Activated naive CD8-positive, alpha-beta T cell treated with anti-CD3 and anti-CD28 coated beads, Interleukin-2, amount 50 U/mL, for 24 hours (primary cell): ENCODE results near the gene EFCAB6.

Source experiments
- ATAC-seq: fragments of 150-1000 bp; cut with Tn5 transposase; one replicate; pipeline ENCODE4 v1.10.0; 2021
- DNase-seq: peaks from one replicate; pipeline ENCODE4 v3.0.0; 2021
- H3K27ac Mint-ChIP-seq: one replicate; pipeline ENCODE4 v1.8.0; 2021; ENCODE audit warnings: mild to moderate bottlenecking, mixed read lengths
- H3K27me3 Mint-ChIP-seq: one replicate; pipeline ENCODE4 v1.8.0; 2021; ENCODE audit warnings: mixed read lengths
- H3K36me3 Mint-ChIP-seq: one replicate; pipeline ENCODE4 v1.8.0; 2021; ENCODE audit warnings: low read depth, mixed read lengths
- H3K4me1 Mint-ChIP-seq: one replicate; pipeline ENCODE4 v1.8.0; 2021; ENCODE audit warnings: mixed read lengths
- H3K4me3 Mint-ChIP-seq: one replicate; pipeline ENCODE4 v1.8.0; 2021; ENCODE audit warnings: mild to moderate bottlenecking, moderate library complexity, mixed read lengths
- H3K9me3 Mint-ChIP-seq: one replicate; pipeline ENCODE4 v1.8.0; 2021; ENCODE audit warnings: mixed read lengths

The EFCAB6 gene

GRCh38 chr22:43827926-43828724 is 16.0 kb upstream of the EFCAB6 start:
- no peak overlapping the region for H3K4me3 Mint-ChIP-seq
- ATAC-seq (no peak), DNase-seq (no peak)
- H3K4me1 Mint-ChIP-seq: no peaks in the 10 kb centered on the region
- H3K36me3 Mint-ChIP-seq: no peaks in the 10 kb centered on the region
- no peak overlapping the region for H3K27ac Mint-ChIP-seq
- peaks cover 5% of the 10 kb centered on the region for H3K27me3 Mint-ChIP-seq
- H3K9me3 Mint-ChIP-seq: no peaks in the 10 kb centered on the region

DNA sequence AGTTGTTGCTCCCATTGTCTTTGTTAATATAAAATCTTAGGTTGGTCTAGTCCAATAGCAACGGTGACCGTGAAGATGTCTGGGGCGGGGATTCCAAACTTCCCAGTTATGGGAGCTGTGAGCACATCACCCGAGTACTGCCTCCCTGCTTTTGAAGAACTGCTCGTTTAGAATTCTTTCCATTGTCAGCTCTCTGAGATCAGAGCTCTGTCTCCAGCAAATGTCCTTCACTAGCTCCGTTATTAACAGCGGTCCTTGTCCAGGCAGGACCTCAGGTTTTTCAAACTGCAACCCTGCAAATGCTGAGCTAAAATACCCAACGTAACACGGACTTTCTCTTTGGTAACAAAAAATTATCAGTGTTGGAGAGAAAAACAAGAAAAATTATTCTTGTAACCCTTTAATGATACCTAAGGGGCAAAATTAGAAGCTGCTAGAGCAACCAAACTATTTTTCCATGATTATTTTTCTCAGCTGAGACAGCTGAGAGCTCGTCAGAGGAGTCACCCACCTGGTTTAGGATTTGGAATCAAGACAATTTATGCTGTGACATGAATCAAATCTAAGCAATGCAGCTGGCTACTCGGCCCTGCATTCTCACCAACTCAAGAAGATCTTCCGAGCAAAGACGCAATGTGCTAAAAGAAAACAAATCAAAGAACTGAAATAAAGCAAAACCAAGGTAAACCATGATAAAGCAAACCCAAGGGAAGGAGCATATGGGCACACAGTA is 15.1 kb upstream of the EFCAB6 start:
- Mint-ChIP-seq H3K36me3 (no peaks in the 10 kb centered on the region), H3K4me3 (no peak overlapping the region), H3K27ac (no peak overlapping the region), H3K27me3 (peaks cover 5% of the 10 kb centered on the region), H3K4me1 (no peaks in the 10 kb centered on the region), H3K9me3 (no peaks in the 10 kb centered on the region)
- ATAC-seq (no peak), DNase-seq (no peak)

GRCh38 chr22:43826142-43827002 is 14.3 kb upstream of the EFCAB6 start:
- DNase-seq: no peak
- H3K9me3 Mint-ChIP-seq: no peaks in the 10 kb centered on the region
- no peaks in the 10 kb centered on the region for H3K36me3 Mint-ChIP-seq
- ATAC-seq: no peak
- H3K4me3 Mint-ChIP-seq: no peak overlapping the region
- no peak overlapping the region for H3K27ac Mint-ChIP-seq
- H3K27me3 Mint-ChIP-seq: peaks cover 7% of the 10 kb centered on the region
- no peaks in the 10 kb centered on the region for H3K4me1 Mint-ChIP-seq

- H3K4me3 Mint-ChIP-seq: no peak overlapping the region
- H3K4me1 Mint-ChIP-seq: no peaks in the 10 kb centered on the region
- H3K27ac Mint-ChIP-seq: no peak overlapping the region
- DNase-seq (no peak), ATAC-seq (no peak)
- peaks cover 8% of the 10 kb centered on the region for H3K27me3 Mint-ChIP-seq
- H3K9me3 Mint-ChIP-seq: no peaks in the 10 kb centered on the region
- no peaks in the 10 kb centered on the region for H3K36me3 Mint-ChIP-seq
These were observed 13.5 kb upstream of the EFCAB6 start for GRCh38 chr22:43825651-43826050.

DNA sequence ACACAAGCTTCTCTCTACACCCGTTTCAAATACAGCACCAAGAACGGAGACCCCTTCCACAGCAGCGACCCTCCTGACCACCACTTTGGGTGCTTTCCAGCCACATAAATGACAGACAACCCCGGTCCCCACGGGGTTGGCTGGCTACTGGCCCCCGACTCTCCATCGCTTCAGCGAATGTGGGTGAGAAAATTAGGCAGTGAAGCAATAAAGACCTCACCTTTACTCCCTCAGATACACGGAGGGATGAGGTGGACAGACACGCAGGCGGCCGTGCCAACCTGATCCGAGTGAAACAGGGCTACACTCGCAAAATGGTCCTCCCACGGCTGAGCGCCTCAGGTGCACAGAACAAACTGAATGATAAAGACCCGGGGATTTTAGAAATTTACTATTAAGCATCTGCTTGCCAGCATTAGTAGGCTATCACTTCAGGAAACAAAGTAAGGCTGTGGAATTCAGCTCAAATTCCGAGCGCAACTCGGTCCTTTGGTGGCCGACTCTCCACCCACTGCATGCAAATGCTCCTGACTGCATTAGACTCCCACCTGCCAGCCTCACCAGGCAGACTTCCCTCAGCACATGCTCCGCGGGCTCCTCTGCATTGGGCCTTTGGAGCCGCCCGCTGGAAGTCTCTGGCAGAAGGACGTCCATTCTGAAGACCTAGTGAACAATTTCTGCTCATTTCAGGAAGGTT is 12.8 kb upstream of the EFCAB6 start:
- Mint-ChIP-seq H3K4me3 (no peak overlapping the region), H3K27ac (no peak overlapping the region), H3K9me3 (no peaks in the 10 kb centered on the region), H3K4me1 (no peaks in the 10 kb centered on the region), H3K27me3 (peaks cover 8% of the 10 kb centered on the region), H3K36me3 (no peaks in the 10 kb centered on the region)
- DNase-seq: no peak
- no peak for ATAC-seq

DNA sequence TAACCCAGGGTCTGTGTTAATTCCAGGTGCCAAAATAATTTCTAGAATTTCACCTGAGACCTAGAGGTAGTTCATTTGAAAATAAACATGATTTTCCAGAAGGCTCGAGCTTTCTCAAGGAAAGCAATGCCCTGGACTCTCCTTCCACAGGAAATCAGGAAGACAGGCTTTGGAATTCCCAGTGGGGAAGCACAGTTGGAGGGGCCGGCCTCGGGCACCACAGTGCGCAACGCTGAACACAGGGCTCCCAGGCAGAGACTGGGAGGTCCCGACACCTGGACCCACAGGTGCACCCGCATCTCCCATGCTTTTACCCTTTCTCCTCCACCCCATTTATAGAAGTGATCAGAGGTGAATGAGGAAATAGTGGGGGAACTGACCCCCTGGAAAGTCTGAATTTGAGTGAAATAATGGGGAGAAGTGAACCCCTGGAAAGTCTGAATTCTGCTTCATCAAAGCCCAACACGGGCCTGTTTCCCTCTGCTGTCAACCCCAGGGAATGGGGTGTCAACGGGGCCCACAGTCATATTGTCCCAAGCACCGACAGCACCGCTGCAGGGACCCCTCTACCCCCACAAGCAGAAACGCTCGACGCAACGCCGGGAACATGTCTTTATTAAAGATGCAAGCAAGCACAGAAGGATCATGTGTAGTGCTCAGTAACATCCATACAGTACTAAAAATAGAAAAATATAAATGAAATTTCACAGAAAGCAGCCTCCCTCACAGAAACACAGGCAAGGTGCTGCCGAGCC is 12.0 kb upstream of the EFCAB6 start:
- DNase-seq (no peak), ATAC-seq (no peak)
- H3K9me3 Mint-ChIP-seq: no peaks in the 10 kb centered on the region
- no peaks in the 10 kb centered on the region for H3K36me3 Mint-ChIP-seq
- H3K4me1 Mint-ChIP-seq: no peaks in the 10 kb centered on the region
- H3K4me3 Mint-ChIP-seq: no peak overlapping the region
- no peak overlapping the region for H3K27ac Mint-ChIP-seq
- peaks cover 8% of the 10 kb centered on the region for H3K27me3 Mint-ChIP-seq

GRCh38 chr22:43823353-43823908 is 11.3 kb upstream of the EFCAB6 start:
- Mint-ChIP-seq H3K4me3 (no peak overlapping the region), H3K4me1 (no peaks in the 10 kb centered on the region), H3K36me3 (no peaks in the 10 kb centered on the region), H3K9me3 (no peaks in the 10 kb centered on the region), H3K27me3 (peaks cover 8% of the 10 kb centered on the region), H3K27ac (no peak overlapping the region)
- ATAC-seq: no peak
- no peak for DNase-seq

- Mint-ChIP-seq H3K36me3 (no peaks in the 10 kb centered on the region), H3K4me1 (no peaks in the 10 kb centered on the region), H3K9me3 (no peaks in the 10 kb centered on the region), H3K4me3 (no peak overlapping the region), H3K27ac (no peak overlapping the region), H3K27me3 (peaks cover 8% of the 10 kb centered on the region)
- DNase-seq (no peak), ATAC-seq (no peak)
These were observed 9.7 kb upstream of the EFCAB6 start for GRCh38 chr22:43821606-43822425.

DNA sequence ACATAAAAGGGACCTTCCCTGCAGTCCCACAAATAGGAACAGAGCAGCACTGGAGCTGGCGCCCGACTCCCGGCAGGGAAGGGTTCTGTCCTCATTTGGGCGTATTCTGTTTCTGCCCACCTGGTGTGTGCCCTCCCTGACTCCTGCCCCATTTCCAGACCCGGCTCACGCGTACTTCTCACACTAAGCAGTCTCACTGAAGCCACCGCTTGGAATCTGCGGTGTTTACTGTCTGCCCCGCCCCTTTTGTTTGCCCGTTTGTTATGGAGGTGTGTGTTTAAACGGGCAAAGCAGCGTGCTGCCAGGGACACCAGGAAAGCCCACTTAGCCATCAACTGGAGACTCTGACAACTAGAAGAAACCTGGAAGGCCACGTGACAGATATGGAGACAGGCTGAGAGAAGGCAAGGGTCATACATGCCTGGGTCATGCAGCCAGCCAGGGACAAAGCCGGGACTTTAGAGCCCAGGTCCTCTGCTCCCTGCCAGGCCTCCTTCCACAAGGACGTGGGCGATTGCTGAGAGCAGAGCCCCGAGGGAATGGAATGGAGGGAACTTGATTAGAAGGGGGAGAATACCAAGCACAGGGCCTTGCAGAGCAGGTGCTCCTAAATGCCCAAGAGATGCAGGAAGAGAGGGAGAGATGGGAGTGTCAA is 8.7 kb upstream of the EFCAB6 start:
- peaks cover 8% of the 10 kb centered on the region for H3K27me3 Mint-ChIP-seq
- H3K27ac Mint-ChIP-seq: no peak overlapping the region
- H3K9me3 Mint-ChIP-seq: no peaks in the 10 kb centered on the region
- no peaks in the 10 kb centered on the region for H3K4me1 Mint-ChIP-seq
- H3K36me3 Mint-ChIP-seq: no peaks in the 10 kb centered on the region
- H3K4me3 Mint-ChIP-seq: no peak overlapping the region
- ATAC-seq (no peak), DNase-seq (no peak)

DNA sequence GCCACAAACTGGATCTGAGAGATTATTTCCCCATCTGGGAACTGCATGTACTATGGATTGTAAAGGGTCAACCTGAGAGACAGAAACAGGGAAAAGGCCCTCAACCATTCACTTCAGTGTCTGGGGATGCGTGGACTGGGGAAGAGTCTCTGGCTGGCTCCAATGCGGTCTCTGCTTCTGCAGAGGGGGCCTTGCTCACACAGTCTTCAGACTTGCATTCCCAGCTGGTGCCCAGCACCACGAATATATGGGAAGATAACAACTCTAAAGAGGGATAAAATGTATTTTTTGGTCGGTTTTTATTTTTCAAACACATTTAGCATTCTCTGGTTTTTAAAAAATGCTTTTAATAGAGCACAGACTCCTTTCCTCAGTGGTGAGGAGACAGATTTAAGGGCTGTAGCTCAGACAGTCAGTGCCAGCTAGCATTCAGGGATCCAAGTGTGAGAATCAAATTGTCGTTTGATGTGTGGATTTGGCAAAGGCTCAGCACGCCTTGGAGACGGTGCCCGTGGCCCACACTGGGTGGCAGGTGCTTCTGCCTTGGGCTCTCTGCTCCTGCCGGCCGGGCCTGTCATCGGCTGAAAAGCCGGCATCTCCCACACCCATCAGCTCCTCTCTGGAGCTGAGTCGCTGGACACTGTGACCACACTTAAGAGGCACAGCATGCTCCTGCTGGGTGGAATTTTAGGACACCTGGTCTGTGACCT is 8.0 kb upstream of the EFCAB6 start:
- Mint-ChIP-seq H3K9me3 (no peaks in the 10 kb centered on the region), H3K36me3 (no peaks in the 10 kb centered on the region), H3K4me3 (no peak overlapping the region), H3K27ac (no peak overlapping the region), H3K27me3 (peaks cover 8% of the 10 kb centered on the region), H3K4me1 (no peaks in the 10 kb centered on the region)
- DNase-seq: no peak
- no peak for ATAC-seq

DNA sequence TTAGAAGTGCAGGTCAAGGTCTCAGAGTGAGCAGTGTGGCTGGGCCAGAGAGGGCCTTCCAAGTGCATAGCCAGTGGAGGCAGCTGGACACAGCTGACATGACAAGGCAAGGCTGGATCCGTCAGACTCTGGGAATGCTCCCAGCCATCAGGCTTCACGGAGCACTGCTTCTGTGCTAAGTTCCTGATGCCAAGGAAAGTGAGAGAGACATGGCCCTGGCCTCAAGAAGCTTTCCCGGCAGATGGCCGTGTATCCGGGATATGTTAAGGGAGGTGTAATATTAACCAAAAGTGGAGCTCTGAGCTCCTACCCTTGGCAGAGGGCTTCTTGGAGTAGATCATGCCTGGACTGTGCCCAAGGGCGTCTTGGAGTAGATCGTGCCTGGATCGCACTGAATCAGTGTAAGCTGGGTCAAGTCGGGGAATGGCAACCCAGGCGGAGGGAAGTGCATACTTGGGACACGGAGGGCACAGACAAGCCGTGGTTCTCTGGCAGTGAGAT is 7.4 kb upstream of the EFCAB6 start:
- no peaks in the 10 kb centered on the region for H3K9me3 Mint-ChIP-seq
- ATAC-seq: no peak
- H3K4me3 Mint-ChIP-seq: no peak overlapping the region

GRCh38 chr22:43818981-43819380 is 6.9 kb upstream of the EFCAB6 start:
- ATAC-seq (no peak), DNase-seq (no peak)
- H3K27me3 Mint-ChIP-seq: peaks cover 8% of the 10 kb centered on the region
- no peaks in the 10 kb centered on the region for H3K9me3 Mint-ChIP-seq
- H3K4me3 Mint-ChIP-seq: no peak overlapping the region
- peaks cover 4% of the 10 kb centered on the region for H3K4me1 Mint-ChIP-seq
- peaks cover 4% of the 10 kb centered on the region for H3K36me3 Mint-ChIP-seq
- H3K27ac Mint-ChIP-seq: no peak overlapping the region

More for the DNA sequence above, 7.4 kb upstream of the EFCAB6 start:
- no peak for DNase-seq
- no peak overlapping the region for H3K27ac Mint-ChIP-seq
- H3K36me3 Mint-ChIP-seq: no peaks in the 10 kb centered on the region
- no peaks in the 10 kb centered on the region for H3K4me1 Mint-ChIP-seq
- peaks cover 8% of the 10 kb centered on the region for H3K27me3 Mint-ChIP-seq
